HepG2 (cell line): ENCODE data around the gene ACER2. TPM values are rescaled to one million over a fixed set of nuclear protein-coding genes. Genes with fewer than 3 reads are reported as not detected.

Experiments used
- ATF3 ChIP-seq: sonication (generic); formaldehyde crosslinking; IDR thresholded peaks from 2 replicates; pipeline ENCODE4 v1.4.0; 2020; ENCODE audit warnings: missing genetic modification reagents
- HMG20B ChIP-seq: conservative IDR thresholded peaks from 2 replicates; pipeline ENCODE4 v1.6.1; 2016; ENCODE audit warnings: missing genetic modification reagents, missing compliant biosample characterization
- KMT2A ChIP-seq: sonication (generic); formaldehyde crosslinking; IDR thresholded peaks from 2 replicates; pipeline ENCODE4 v1.4.0; 2020; ENCODE audit warnings: missing genetic modification reagents
- NR2F2 ChIP-seq: IDR thresholded peaks from 2 replicates; pipeline ENCODE4 v1.6.1; 2012; ENCODE audit warnings: low read depth, inconsistent platforms, borderline replicate concordance
- POLR2AphosphoS5 ChIP-seq: IDR thresholded peaks from 2 replicates; pipeline ENCODE4 v1.6.1; 2012; ENCODE audit warnings: low read depth, low read length
- REPIN1 ChIP-seq: sonication (generic); formaldehyde crosslinking; IDR thresholded peaks from 2 replicates; pipeline ENCODE4 v1.8.0; 2022; ENCODE audit warnings: missing genetic modification reagents, low read depth, mild to moderate bottlenecking, borderline replicate concordance
- RXRA ChIP-seq: sonication (generic); formaldehyde crosslinking; IDR thresholded peaks from 2 replicates; pipeline ENCODE4 v1.5.1; 2020; ENCODE audit warnings: missing genetic modification reagents
- SNAI1 ChIP-seq: sonication (generic); formaldehyde crosslinking; IDR thresholded peaks from 2 replicates; pipeline ENCODE4 v1.5.0; 2020; ENCODE audit warnings: mild to moderate bottlenecking, missing genetic modification reagents, borderline replicate concordance
- SNAPC2 ChIP-seq: sonication (generic); formaldehyde crosslinking; IDR thresholded peaks from 2 replicates; pipeline ENCODE4 v1.8.1; 2022; ENCODE audit warnings: mild to moderate bottlenecking, missing genetic modification reagents
- TBP ChIP-seq: sonication (generic); formaldehyde crosslinking; IDR thresholded peaks from 2 replicates; pipeline ENCODE4 v1.5.0; 2020; ENCODE audit warnings: missing genetic modification reagents
- ZIK1 ChIP-seq: sonication (generic); formaldehyde crosslinking; IDR thresholded peaks from 2 replicates; pipeline ENCODE4 v1.5.0; 2020; ENCODE audit warnings: mild to moderate bottlenecking, low read depth, missing genetic modification reagents, borderline replicate concordance
- ZNF10 ChIP-seq: sonication (generic); formaldehyde crosslinking; IDR thresholded peaks from 2 replicates; pipeline ENCODE4 v1.4.0; 2020; ENCODE audit warnings: mild to moderate bottlenecking, low read depth, missing genetic modification reagents, borderline replicate concordance
- ZNF331 ChIP-seq: sonication (generic); formaldehyde crosslinking; IDR thresholded peaks from 2 replicates; pipeline ENCODE4 v1.4.0; 2020; ENCODE audit warnings: missing genetic modification reagents
- ZNF337 ChIP-seq: sonication (generic); formaldehyde crosslinking; IDR thresholded peaks from 2 replicates; pipeline ENCODE4 v1.5.1; 2020; ENCODE audit warnings: missing genetic modification reagents, low read depth, mild to moderate bottlenecking, borderline replicate concordance
- ZNF562 ChIP-seq: sonication (generic); formaldehyde crosslinking; IDR thresholded peaks from 2 replicates; pipeline ENCODE4 v1.8.0; 2022; ENCODE audit warnings: missing genetic modification reagents, borderline replicate concordance
- ZNF580 ChIP-seq: IDR thresholded peaks from 2 replicates; pipeline ENCODE4 v1.6.1; 2016; ENCODE audit warnings: low read depth, borderline replicate concordance
- ZNF788 ChIP-seq: sonication (generic); formaldehyde crosslinking; IDR thresholded peaks from 2 replicates; pipeline ENCODE4 v1.5.0; 2020; ENCODE audit warnings: mild to moderate bottlenecking, missing genetic modification reagents, borderline replicate concordance
- ZNF878 ChIP-seq: sonication (generic); formaldehyde crosslinking; IDR thresholded peaks from 2 replicates; pipeline ENCODE4 v1.8.1; 2023; ENCODE audit warnings: mild to moderate bottlenecking, missing genetic modification reagents, moderate library complexity
- ZNF891 ChIP-seq: sonication (generic); formaldehyde crosslinking; IDR thresholded peaks from 2 replicates; pipeline ENCODE4 v1.5.0; 2020; ENCODE audit warnings: mild to moderate bottlenecking, missing genetic modification reagents
- ZSCAN9 ChIP-seq: IDR thresholded peaks from 2 replicates; pipeline ENCODE4 v1.6.1; 2016; ENCODE audit warnings: borderline replicate concordance
- ZZZ3 ChIP-seq: sonication (generic); formaldehyde crosslinking; IDR thresholded peaks from 2 replicates; pipeline ENCODE4 v1.4.0; 2020; ENCODE audit warnings: missing genetic modification reagents, mild to moderate bottlenecking, borderline replicate concordance
- polyA plus RNA-seq, 8 experiments: library from polyadenylated mRNA; depleted of rRNA in 3 of 8; stranded (reverse) in 7 of 8; unstranded in 1 of 8; fragments of >200 nt; fragmentation: Illumina TruSeq in 4 of 8; extraction: Trizol in 4 of 8; gene quantifications; 2 replicates each; pipeline versions ENCODE4 v1.2.1 to v1.2.3, GENCODE V29; 2011 to 2016; ENCODE audit warnings: low read depth in 4 of 8, missing spikeins in 1 of 8, mixed read lengths in 1 of 8; ENCODE audit not compliant: insufficient read depth in 1 of 8
- total RNA-seq, 5 experiments: library from RNA; depleted of rRNA; stranded (reverse); fragments of >200 nt; fragmentation: Illumina TruSeq; extraction: Trizol; gene quantifications; 2 replicates each; pipeline ENCODE4 v1.2.3, GENCODE V29; 2016; ENCODE audit warnings: low read depth in 1 of 5
- TF ChIP-seq, protein P1 (sequence below): sonication (generic); formaldehyde crosslinking; IDR thresholded peaks from 2 replicates; pipeline ENCODE4 v1.9.0; 2021; ENCODE audit warnings: missing genetic modification reagents, mild to moderate bottlenecking, borderline replicate concordance
- TF ChIP-seq, protein P2 (sequence below): sonication (generic); formaldehyde crosslinking; IDR thresholded peaks from 2 replicates; pipeline ENCODE4 v1.5.1; 2020; ENCODE audit warnings: mild to moderate bottlenecking, missing genetic modification reagents, moderate library complexity

The ACER2 gene
- total and polyA plus RNA-seq, 2 of the 13 experiments (the other 11 are each of a cell fraction or from before 2014, with no cell fraction given) = 1.9 to 3.4 TPM

DNA sequence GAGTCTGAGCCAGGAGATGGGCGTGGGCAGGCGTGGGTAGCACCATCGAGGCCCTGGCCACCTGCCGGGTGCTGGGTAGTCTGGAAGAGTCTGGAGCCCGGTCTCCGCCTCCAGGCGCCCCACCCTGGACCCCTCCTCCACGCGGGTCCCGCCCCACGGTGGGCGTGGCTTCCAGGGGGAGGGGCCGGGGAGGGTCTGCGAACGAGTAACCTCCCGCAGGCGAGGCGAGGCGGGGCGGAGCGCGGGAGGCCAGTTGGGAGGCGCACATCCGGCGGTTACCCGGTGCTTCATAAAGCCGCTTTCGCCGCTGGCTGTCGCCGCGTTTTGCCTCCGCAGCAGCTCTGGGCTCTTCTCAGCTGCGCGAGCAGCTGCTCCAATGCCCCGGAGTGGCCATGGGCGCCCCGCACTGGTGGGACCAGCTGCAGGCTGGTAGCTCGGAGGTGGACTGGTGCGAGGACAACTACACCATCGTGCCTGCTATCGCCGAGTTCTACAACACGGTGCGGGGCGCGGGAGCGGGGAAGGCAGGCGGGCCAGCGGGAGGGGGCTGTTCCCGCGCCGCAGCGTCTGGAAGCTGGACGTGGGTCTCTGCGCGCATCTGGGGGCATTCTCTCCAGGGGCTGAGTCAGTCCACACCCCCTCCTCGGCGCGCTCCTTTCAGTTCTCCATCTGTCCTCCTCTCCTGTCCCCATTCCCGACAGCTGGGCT lies at the start of gene ACER2 (continued):
- TF ChIP-seq ZNF878 (no peak), ZNF10 (CRISPR knock-in tag) (no peak), NR2F2 (no peak), ZSCAN9 (no peak; the same call in 1 of the 2 replicates), REPIN1 (CRISPR knock-in tag) (0 out of 2 replicates have a peak, but pooled peaks have one; percentile 56), KMT2A (CRISPR knock-in tag) (peak; percentile 30; the same call in 1 of the 2 replicates), ZNF788 (no peak), RXRA (peak; percentile 39; the same call in 1 of the 2 replicates), ATF3 (no peak), SNAI1 (peak; percentile 51; the same call in 1 of the 2 replicates), POLR2AphosphoS5 (peak; percentile 83), SNAPC2 (CRISPR knock-in tag) (no peak; the same call in 1 of the 2 replicates), HMG20B (CRISPR knock-in tag) (no peak), ZZZ3 (CRISPR knock-in tag) (no peak), ZNF562 (CRISPR knock-in tag) (no peak), ZIK1 (CRISPR knock-in tag) (no peak), ZNF580 (CRISPR knock-in tag) (peak; percentile 24; the same call in 1 of the 2 replicates), TBP (CRISPR knock-in tag) (peak; percentile 83; the same call in 1 of the 2 replicates), ZNF331 (peak; percentile 38; the same call in 1 of the 2 replicates), ZNF337 (CRISPR knock-in tag) (no peak), ZNF891 (peak; percentile 86)
- TF ChIP-seq, protein P1, sequence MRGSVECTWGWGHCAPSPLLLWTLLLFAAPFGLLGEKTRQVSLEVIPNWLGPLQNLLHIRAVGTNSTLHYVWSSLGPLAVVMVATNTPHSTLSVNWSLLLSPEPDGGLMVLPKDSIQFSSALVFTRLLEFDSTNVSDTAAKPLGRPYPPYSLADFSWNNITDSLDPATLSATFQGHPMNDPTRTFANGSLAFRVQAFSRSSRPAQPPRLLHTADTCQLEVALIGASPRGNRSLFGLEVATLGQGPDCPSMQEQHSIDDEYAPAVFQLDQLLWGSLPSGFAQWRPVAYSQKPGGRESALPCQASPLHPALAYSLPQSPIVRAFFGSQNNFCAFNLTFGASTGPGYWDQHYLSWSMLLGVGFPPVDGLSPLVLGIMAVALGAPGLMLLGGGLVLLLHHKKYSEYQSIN = no peak
- TF ChIP-seq, protein P2, sequence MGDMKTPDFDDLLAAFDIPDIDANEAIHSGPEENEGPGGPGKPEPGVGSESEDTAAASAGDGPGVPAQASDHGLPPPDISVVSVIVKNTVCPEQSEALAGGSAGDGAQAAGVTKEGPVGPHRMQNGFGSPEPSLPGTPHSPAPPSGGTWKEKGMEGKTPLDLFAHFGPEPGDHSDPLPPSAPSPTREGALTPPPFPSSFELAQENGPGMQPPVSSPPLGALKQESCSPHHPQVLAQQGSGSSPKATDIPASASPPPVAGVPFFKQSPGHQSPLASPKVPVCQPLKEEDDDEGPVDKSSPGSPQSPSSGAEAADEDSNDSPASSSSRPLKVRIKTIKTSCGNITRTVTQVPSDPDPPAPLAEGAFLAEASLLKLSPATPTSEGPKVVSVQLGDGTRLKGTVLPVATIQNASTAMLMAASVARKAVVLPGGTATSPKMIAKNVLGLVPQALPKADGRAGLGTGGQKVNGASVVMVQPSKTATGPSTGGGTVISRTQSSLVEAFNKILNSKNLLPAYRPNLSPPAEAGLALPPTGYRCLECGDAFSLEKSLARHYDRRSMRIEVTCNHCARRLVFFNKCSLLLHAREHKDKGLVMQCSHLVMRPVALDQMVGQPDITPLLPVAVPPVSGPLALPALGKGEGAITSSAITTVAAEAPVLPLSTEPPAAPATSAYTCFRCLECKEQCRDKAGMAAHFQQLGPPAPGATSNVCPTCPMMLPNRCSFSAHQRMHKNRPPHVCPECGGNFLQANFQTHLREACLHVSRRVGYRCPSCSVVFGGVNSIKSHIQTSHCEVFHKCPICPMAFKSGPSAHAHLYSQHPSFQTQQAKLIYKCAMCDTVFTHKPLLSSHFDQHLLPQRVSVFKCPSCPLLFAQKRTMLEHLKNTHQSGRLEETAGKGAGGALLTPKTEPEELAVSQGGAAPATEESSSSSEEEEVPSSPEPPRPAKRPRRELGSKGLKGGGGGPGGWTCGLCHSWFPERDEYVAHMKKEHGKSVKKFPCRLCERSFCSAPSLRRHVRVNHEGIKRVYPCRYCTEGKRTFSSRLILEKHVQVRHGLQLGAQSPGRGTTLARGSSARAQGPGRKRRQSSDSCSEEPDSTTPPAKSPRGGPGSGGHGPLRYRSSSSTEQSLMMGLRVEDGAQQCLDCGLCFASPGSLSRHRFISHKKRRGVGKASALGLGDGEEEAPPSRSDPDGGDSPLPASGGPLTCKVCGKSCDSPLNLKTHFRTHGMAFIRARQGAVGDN (CRISPR knock-in tag) = peak; percentile 93
